Measurements from ENCODE around the gene FOXJ1. TPM values are rescaled to one million over a fixed set of nuclear protein-coding genes. Genes with fewer than 3 reads are reported as not detected.

FOXJ1 gene
- total RNA-seq, 1 donor from 2014 or later = not detected

Small RNA genes lying within 50 kb of the gene (microRNA-seq; reads per million reads assigned to microRNA genes)
- gene MIR6868 = 1.3 reads per million

Other genes with a start within 250 kb of the FOXJ1 start
- gene TRIM65, start 244.3 kb downstream of the FOXJ1 start, total RNA-seq = 12.1 TPM
- gene MRPL38, start 236.4 kb downstream of the FOXJ1 start, total RNA-seq = 76.3 TPM
- 5.2 TPM for gene FBF1, start 200.2 kb downstream of the FOXJ1 start, total RNA-seq
- 73.3 TPM for gene ACOX1, start 162.1 kb downstream of the FOXJ1 start, total RNA-seq
- gene TEN1, start 162.0 kb downstream of the FOXJ1 start, total RNA-seq = 9.6 TPM
- gene CDK3, start 140.4 kb downstream of the FOXJ1 start, total RNA-seq = 2.7 TPM
- 0.05 TPM for gene EVPL, start 113.9 kb downstream of the FOXJ1 start, total RNA-seq
- 53.9 TPM for gene SRP68, start 68.7 kb downstream of the FOXJ1 start, total RNA-seq
- not detected for gene GALR2, start 66.5 kb downstream of the FOXJ1 start, total RNA-seq
- not detected for gene ZACN, start 62.1 kb downstream of the FOXJ1 start, total RNA-seq
- gene EXOC7, start 37.5 kb downstream of the FOXJ1 start, total RNA-seq = 86.9 TPM
- gene RNF157, start 99.2 kb upstream of the FOXJ1 start, total RNA-seq = 2.5 TPM
- gene UBALD2, start 124.1 kb upstream of the FOXJ1 start, total RNA-seq = 22.7 TPM
- 1.8 TPM for gene QRICH2, start 167.0 kb upstream of the FOXJ1 start, total RNA-seq
- 25.8 TPM for gene PRPSAP1, start 212.7 kb upstream of the FOXJ1 start, total RNA-seq
- 11.0 TPM for gene SPHK1, start 243.4 kb upstream of the FOXJ1 start, total RNA-seq

Measured in cardiac septum (tissue), 1 donor.